ENCODE results near the gene ARID4B.

Gene ARID4B

GRCh38 chr1:235124111-235124510 lies 203.9 kb downstream of the ARID4B start:
- no peak for TF ChIP-seq CTCF (IDR thresholded peaks at IDR 0.05)
- intact Hi-C loops (cut with DNase I; ENCODE audit: low total_unique reads), result no loop called here
- Histone ChIP-seq H3K4me1 (peaks cover 0 to 57% (median 21%) of the 10 kb centered on the region in 4 donors), H3K36me3 (peaks cover 23 to 42% (median 24%) of the 10 kb centered on the region in 3 donors), H3K4me3 (no peak overlapping the region), H3K27me3 (no peaks in the 10 kb centered on the region), H3K9me3 (no peaks in the 10 kb centered on the region), H3K27ac (no peak overlapping the region)
- no peak for DNase-seq

GRCh38 chr1:235122348-235122747 lies 205.6 kb downstream of the ARID4B start:
- TF ChIP-seq CTCF (IDR thresholded peaks at IDR 0.05), result no peak
- Histone ChIP-seq H3K27me3 (no peaks in the 10 kb centered on the region), H3K4me1 (peaks cover 0 to 51% (median 18%) of the 10 kb centered on the region in 4 donors), H3K4me3 (no peak overlapping the region), H3K9me3 (no peaks in the 10 kb centered on the region), H3K36me3 (peaks cover 40 to 60% (median 41%) of the 10 kb centered on the region in 3 donors), H3K27ac (no peak overlapping the region)
- intact Hi-C loops (cut with DNase I; ENCODE audit: low total_unique reads), result no loop called here
- DNase-seq, result no peak
